ENCODE results near the gene PHF24. TPM values are rescaled to one million over a fixed set of nuclear protein-coding genes. Genes with fewer than 3 reads are reported as not detected.

The PHF24 gene
- total RNA-seq, 4 donors from 2014 or later: 0.21 to 1.2 (median 0.63) TPM

- 72 to 74% methylated on average over 7 of the region's 7 CpGs for WGBS, 2 donors
- no peak overlapping the region for H3K4me3 ChIP-seq
Observed at GRCh38 chr9:34987160-34987901, 29.2 kb downstream of the PHF24 start.

GRCh38 chr9:34988218-34989002, 30.3 kb downstream of the PHF24 start:
- H3K4me3 ChIP-seq: peak overlapping the region; percentile 45 to 75 (median 65)
- TF ChIP-seq POLR2A (IDR thresholded peaks at IDR 0.05): no peak
- no peak for TF ChIP-seq CTCF (IDR thresholded peaks at IDR 0.05)
- TF ChIP-seq EP300 (IDR thresholded peaks at IDR 0.05): no peak
- peak overlapping the region; percentile 73 to 98 (median 78) for H3K27ac ChIP-seq
- H3K4me1 ChIP-seq: peaks cover 0 to 44% (median 31%) of the 10 kb centered on the region in 4 donors
- no peaks in the 10 kb centered on the region for H3K9me3 ChIP-seq
- 15% methylated on average over 25 of the region's 25 CpGs for WGBS, 2 donors
- H3K27me3 ChIP-seq: no peaks in the 10 kb centered on the region
- H3K36me3 ChIP-seq: no peaks in the 10 kb centered on the region
- DNase-seq (ENCODE audit: low spot score in 2 of 2): no peak

More at GRCh38 chr9:34987160-34987901, 29.2 kb downstream of the PHF24 start:
- TF ChIP-seq CTCF (IDR thresholded peaks at IDR 0.05): no peak
- TF ChIP-seq POLR2A (IDR thresholded peaks at IDR 0.05): no peak
- no peak for TF ChIP-seq EP300 (IDR thresholded peaks at IDR 0.05)
- no peaks in the 10 kb centered on the region for H3K36me3 ChIP-seq
- H3K9me3 ChIP-seq: no peaks in the 10 kb centered on the region
- no peak overlapping the region for H3K27ac ChIP-seq
- no peak for DNase-seq (ENCODE audit: low spot score in 2 of 2)
- peaks cover 0 to 33% (median 21%) of the 10 kb centered on the region in 4 donors for H3K4me1 ChIP-seq
- H3K27me3 ChIP-seq: no peaks in the 10 kb centered on the region

GRCh38 chr9:34989003-34989945, 31.2 kb downstream of the PHF24 start, which contains the start of gene DNAJB5:
TSS of gene DNAJB5 (plus strand) at chr9:34989745. CDS start at chr9:34990631, 886 bp downstream.
- WGBS, 2 donors: 1 to 2% methylated on average over 49 to 50 of the region's 65 CpGs
- Histone ChIP-seq H3K27me3 (no peaks in the 10 kb centered on the region), H3K4me3 (peak within 1 kb of the TSS; percentile 59 to 96 (median 73)), H3K4me1 (peaks cover 0 to 52% (median 37%) of the 10 kb centered on the region in 4 donors), H3K27ac (peak within 1 kb of the TSS; percentile 82 to 98 (median 94)), H3K9me3 (no peaks in the 10 kb centered on the region), H3K36me3 (no peaks in the 10 kb centered on the region)
- TF ChIP-seq POLR2A (IDR thresholded peaks at IDR 0.05) (peak; percentile 85 to 93), EP300 (IDR thresholded peaks at IDR 0.05) (peak; percentile 76 to 92), CTCF (IDR thresholded peaks at IDR 0.05) (peak in 2 of 5 experiments; percentile 20 to 56)
- peak; percentile 98 to 99 for DNase-seq (ENCODE audit: low spot score in 2 of 2)

GRCh38 chr9:34989946-34990635, 32.0 kb downstream of the PHF24 start:
- Histone ChIP-seq H3K36me3 (no peaks in the 10 kb centered on the region), H3K27ac (peak overlapping the region; percentile 82 to 98 (median 94)), H3K27me3 (no peaks in the 10 kb centered on the region), H3K9me3 (no peaks in the 10 kb centered on the region), H3K4me3 (peak overlapping the region; percentile 59 to 96 (median 73)), H3K4me1 (peaks cover 0 to 60% (median 43%) of the 10 kb centered on the region in 4 donors)
- TF ChIP-seq EP300 (IDR thresholded peaks at IDR 0.05) (no peak), CTCF (IDR thresholded peaks at IDR 0.05) (no peak), POLR2A (IDR thresholded peaks at IDR 0.05) (no peak)
- peak in 1 of 2 donors; percentile 32 for DNase-seq (ENCODE audit: low spot score in 2 of 2)
- WGBS, 2 donors: 7 to 9% methylated on average over 19 to 38 of the region's 39 CpGs

Measured in tibial nerve (tissue), 4 donors.